Inflammatory macrophage treated with lipopolysaccharide for 1 hour (primary cell): ENCODE measurements around the gene RWDD1.

Source experiments
- DNase-seq, 2 donors: peaks; one replicate each; pipeline ENCODE4 v3.0.0-alpha.2; 2020 to 2022

Gene RWDD1

DNA sequence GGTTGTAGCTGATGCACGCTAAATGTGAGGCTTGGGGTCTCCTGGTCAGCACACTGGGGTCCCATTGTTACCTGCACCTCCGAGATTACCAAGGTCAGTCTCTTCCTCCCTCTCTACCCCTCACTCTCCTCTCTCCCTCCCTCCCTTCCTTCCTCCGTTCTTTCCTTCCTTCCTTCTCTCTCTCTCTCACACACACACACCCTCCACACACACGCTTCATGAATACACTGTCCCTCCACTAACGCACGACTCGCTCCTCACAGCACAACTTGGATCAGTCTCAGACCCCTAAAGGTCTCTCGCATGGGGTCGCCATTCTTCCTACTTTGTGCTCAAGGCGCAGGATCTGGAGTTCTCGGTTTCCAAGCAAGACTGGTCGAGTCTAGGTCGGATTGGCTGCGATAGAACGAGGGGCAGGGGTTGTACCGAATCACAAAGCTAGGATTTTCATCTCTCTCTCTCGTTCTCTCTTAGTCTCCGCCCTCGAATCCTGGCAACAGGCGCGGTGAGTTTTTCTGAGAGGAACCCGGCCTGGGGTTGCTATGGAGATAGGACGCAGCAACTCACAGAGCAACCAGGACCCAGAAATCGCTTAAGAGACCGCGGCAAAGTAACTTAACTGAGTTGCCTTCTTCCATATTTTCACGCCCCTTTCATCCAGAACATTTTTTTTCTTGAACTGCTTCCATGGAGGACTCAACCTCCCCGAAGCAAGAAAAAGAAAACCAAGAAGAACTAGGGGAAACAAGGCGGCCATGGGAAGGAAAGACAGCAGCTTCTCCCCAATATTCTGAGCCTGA lies 44.8 kb downstream of the RWDD1 start, which contains the start of gene RSPH4A:
Gene RSPH4A (plus strand): TSS at position 543 of the 800 bp plus-strand sequence. CDS start 145 bp downstream, at position 688.
- DNase-seq: peak; percentile 68 to 82

DNA sequence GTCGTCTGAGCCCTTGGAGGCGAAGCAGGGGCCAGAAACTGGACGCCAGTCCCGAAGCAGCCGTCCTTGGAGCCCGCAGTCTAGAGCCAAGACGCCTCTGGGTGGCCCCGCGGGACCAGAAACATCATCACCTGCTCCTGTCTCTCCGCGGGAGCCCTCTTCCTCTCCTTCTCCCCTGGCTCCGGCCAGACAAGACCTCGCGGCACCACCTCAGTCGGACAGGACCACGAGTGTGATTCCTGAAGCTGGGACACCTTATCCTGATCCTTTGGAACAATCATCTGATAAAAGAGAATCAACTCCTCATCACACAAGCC lies 45.4 kb downstream of the RWDD1 start:
- DNase-seq: no peak

DNA sequence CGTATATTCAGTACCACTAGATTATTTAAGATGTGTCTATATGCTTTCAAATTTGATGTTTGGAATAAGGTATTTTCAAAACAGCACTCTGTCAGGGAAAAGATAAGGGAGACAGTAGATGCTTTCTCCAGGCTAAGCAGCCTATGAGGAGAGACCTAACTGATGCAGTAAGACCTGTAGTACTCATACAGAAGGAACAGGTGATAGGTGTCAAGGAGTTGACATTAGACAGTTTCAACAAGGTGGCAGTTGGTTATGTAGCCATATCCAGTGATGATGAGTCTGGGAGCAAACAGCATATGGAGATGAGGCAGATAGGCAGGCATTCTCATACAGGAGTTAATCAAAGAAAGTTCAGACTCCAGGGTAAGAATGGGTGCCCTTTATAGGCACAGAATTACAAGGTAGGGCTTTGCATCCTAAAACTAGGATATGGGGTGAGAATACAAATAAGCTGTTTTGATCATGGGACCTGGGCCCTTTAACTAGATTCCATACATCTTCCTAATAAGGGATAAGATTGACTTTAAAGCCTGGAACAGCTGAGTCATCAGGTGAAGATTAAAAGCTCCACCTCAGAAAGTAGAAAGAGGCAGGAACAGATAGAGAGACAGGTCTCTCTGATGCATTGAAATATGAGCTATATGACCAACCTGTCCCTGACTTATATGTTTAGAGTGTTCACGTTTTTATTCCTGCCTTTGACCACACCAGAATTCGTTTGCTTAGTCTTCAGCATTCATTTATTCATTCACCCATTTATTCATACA lies 52.9 kb downstream of the RWDD1 start:
- DNase-seq: no peak

DNA sequence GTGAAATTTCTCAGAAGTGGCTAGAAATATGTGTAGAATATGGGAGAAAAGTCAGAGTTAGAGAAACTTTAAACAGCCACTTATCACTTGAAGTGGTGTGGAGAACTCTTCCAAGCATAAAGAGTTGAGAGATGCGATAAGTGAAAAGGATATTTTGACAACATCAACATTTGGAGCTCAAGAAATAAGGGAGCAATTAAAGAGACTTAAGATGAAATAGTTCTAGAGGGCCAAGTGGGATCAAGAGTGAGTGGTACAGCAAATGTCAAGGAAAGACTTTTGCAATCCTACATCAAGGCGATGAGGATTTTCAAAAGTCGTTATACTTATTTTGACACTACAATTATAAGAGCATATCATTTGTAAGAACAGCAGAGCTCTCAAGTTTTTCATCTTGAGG lies 54.6 kb downstream of the RWDD1 start:
- no peak for DNase-seq

DNA sequence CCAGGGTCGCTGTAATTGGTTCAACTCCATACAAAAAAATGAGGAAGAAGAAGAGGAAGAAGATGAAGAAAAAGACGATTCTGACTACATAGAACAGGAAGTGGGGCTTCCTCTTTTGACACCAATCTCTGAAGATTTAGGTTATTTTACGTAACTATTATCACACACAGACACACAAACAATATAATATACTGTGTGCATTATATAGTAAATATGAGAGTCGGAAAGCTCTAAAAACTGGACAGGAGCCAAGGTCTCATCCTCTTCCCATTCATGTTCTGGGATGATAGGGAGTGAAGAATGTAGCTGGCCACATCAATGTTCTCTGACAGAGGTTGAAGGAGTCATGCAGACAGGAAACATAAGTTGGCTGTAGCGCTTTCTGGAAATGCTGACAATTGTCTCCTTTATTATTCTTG lies 58.3 kb downstream of the RWDD1 start:
- DNase-seq: peak in 1 of 2 donors; percentile 42

DNA sequence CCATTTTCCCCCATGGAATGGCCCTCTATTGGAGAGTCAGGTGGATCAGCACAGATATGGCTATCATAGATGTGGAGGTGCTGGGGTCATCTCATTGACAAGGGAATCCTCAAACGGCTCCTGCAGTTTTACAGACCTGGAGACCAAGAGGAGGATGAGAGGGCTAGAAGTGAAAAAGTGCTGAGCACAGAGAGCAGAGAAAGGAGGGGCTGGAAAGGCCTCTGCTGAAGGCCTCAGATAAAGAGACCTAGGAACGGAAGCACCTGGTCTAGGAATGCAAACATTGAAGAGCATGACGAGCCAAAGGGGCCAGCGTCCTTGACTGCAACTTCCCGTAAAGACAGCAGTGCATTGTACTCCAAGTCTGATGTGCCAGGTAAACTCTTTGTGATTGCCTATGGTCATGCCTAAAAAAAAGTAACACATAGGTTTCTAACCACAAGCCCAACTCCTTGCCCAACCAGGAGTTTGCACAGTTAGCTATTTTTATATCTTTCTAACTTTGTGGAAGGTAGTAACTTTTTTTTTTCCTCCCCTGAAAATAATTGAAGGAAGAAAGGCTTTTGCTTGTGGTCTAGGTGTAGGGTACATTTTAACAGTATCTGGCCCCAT lies 60.2 kb downstream of the RWDD1 start:
- DNase-seq: no peak

DNA sequence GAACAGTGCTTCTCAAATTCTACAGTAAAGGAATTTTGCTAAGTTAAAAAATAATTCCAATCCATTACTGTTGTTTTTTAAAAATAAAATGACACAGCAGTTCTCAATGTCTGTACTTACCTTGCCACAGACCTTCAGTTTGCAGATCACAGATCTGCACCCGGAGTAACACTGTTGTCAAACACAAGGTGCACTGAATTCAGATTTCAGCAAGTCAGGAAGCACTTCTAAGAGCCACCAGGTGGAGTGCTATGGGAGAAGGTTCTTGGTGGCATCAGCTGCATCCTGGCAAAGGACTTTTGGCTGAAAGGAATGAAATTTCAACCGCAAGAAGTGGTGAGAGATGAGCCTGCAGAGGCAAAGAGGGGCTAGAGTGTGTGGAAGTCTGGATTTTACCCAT lies 62.4 kb downstream of the RWDD1 start:
- DNase-seq: no peak
